ENCODE data around the gene OR7A10. TPM values are rescaled to one million over a fixed set of nuclear protein-coding genes. Genes with fewer than 3 reads are reported as not detected.

The OR7A10 gene
- not detected in 2 replicates for total RNA-seq

GRCh38 chr19:14848822-14849221 lies at the start of gene OR7A10:
Gene OR7A10 (minus strand): TSS chr19:14848922. CDS start chr19:14841877, 7,045 bp downstream.
- no peak for DNase-seq (ENCODE audit: low read depth)
- Histone ChIP-seq H3K27me3 (ENCODE audit: control insufficient read depth, insufficient read depth, low read length) (no peaks in the 10 kb centered on the region), H3K4me3 (ENCODE audit: low read depth, low read length) (no peak within 1 kb of the TSS), H3K36me3 (ENCODE audit: control insufficient read depth, insufficient read depth, low read length) (no peaks in the 10 kb centered on the region)
- TF ChIP-seq, protein P1, sequence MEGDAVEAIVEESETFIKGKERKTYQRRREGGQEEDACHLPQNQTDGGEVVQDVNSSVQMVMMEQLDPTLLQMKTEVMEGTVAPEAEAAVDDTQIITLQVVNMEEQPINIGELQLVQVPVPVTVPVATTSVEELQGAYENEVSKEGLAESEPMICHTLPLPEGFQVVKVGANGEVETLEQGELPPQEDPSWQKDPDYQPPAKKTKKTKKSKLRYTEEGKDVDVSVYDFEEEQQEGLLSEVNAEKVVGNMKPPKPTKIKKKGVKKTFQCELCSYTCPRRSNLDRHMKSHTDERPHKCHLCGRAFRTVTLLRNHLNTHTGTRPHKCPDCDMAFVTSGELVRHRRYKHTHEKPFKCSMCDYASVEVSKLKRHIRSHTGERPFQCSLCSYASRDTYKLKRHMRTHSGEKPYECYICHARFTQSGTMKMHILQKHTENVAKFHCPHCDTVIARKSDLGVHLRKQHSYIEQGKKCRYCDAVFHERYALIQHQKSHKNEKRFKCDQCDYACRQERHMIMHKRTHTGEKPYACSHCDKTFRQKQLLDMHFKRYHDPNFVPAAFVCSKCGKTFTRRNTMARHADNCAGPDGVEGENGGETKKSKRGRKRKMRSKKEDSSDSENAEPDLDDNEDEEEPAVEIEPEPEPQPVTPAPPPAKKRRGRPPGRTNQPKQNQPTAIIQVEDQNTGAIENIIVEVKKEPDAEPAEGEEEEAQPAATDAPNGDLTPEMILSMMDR (IDR thresholded peaks at IDR 0.05; ENCODE audit: insufficient read depth, low read length, poor library complexity, severe bottlenecking), result no peak

DNA sequence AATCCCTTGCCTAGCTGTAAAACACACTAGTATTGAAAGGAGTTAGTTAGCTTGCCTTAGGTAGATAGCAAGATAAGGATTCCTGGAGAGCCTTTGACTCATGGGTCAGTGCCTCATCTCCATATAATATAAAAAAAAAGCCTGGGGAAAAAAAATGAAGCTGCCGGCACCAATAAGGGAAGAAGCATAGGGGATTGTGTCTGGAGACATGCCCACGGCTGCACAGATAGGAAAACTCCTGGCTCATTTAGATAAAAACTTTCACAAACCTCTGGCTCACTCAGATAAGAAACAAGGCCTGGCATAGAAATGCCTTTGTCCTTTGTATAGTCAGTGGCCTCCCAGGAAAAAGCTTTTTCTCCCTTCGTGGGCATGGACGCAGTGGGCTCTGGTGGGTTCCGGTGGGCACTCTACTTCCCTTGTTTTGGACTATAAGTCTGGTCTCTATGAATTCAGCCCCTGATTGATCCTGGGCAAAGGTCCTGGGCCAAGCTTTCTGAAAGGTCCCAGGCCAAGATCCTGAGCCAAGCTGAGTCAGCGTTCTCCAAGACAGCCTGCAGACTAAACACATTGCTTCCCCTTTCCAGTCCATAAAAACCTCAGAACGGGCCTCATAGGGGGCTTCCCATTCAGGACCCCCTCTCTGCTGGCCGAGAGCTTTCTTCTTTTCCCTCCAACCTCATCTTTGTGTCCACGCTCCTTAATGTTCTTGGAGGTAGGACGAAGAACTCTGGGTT lies 42.1 kb upstream of the OR7A10 start:
- H3K27me3 ChIP-seq (ENCODE audit: control insufficient read depth, insufficient read depth, low read length), result no peaks in the 10 kb centered on the region
- TF ChIP-seq, protein P1 (IDR thresholded peaks at IDR 0.05; ENCODE audit: insufficient read depth, low read length, poor library complexity, severe bottlenecking), result no peak
- DNase-seq (ENCODE audit: low read depth), result no peak
- H3K36me3 ChIP-seq (ENCODE audit: control insufficient read depth, insufficient read depth, low read length), result no peaks in the 10 kb centered on the region
- H3K4me3 ChIP-seq (ENCODE audit: low read depth, low read length), result no peak overlapping the region

DNA sequence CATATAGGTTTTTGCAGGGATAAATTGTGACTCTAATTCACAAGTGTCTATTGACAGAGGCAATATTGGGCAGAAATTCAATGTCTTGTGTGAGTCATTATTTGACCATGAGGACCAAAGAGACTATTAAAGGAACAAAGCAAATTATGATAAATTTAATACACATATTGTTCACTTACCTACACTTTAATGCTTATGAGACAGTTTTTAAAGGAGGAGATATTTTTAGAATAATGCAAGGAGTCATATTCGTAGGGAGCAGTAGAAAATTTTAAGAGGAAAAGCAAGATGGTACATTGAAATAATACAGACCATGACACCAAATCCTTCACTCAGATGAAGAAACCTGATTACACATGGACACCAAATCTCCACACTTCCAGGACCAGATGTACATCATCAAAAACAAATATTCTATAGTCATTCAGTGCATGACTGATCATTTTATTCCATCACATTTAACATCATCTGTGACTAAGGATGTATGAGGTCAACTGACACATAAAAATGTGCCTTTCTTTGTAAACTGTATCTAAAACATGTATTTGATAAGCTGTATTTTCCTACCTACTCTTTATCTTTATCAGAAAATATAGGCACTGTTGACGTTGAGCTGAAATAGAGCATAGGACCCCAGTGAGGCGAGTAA lies 41.4 kb upstream of the OR7A10 start:
- no peak overlapping the region for H3K4me3 ChIP-seq (ENCODE audit: low read depth, low read length)
- DNase-seq (ENCODE audit: low read depth), result no peak
- H3K27me3 ChIP-seq (ENCODE audit: control insufficient read depth, insufficient read depth, low read length), result no peaks in the 10 kb centered on the region
- H3K36me3 ChIP-seq (ENCODE audit: control insufficient read depth, insufficient read depth, low read length), result no peaks in the 10 kb centered on the region
- TF ChIP-seq, protein P1 (IDR thresholded peaks at IDR 0.05; ENCODE audit: insufficient read depth, low read length, poor library complexity, severe bottlenecking), result no peak

- no peak within 1 kb of the TSS for H3K4me3 ChIP-seq (ENCODE audit: low read depth, low read length)
- DNase-seq (ENCODE audit: low read depth), result no peak
- no peaks in the 10 kb centered on the region for H3K27me3 ChIP-seq (ENCODE audit: control insufficient read depth, insufficient read depth, low read length)
- TF ChIP-seq, protein P1 (IDR thresholded peaks at IDR 0.05; ENCODE audit: insufficient read depth, low read length, poor library complexity, severe bottlenecking), result no peak
- H3K36me3 ChIP-seq (ENCODE audit: control insufficient read depth, insufficient read depth, low read length), result no peaks in the 10 kb centered on the region
These were observed 37.3 kb upstream of the OR7A10 start, which contains the start of gene OR7A17 for GRCh38 chr19:14886032-14886431. Gene OR7A17 (minus strand): TSS chr19:14886132. CDS start chr19:14881355, 4,777 bp downstream.

GRCh38 chr19:14871619-14872230 lies 23.0 kb upstream of the OR7A10 start:
- H3K4me3 ChIP-seq (ENCODE audit: low read depth, low read length), result no peak overlapping the region
- no peak for DNase-seq (ENCODE audit: low read depth)
- H3K36me3 ChIP-seq (ENCODE audit: control insufficient read depth, insufficient read depth, low read length), result no peaks in the 10 kb centered on the region
- H3K27me3 ChIP-seq (ENCODE audit: control insufficient read depth, insufficient read depth, low read length), result no peaks in the 10 kb centered on the region
- TF ChIP-seq, protein P1 (IDR thresholded peaks at IDR 0.05; ENCODE audit: insufficient read depth, low read length, poor library complexity, severe bottlenecking), result peak; percentile 30
